GM13977 (cell line): ENCODE measurements around the gene SUSD4.
"Not testable (repeated sequence)": the region's sequence is repeated elsewhere in the genome, so short reads cannot be mapped to it uniquely, and the experiment has no call there.

Experiments
- DNase-seq: peaks from one replicate; pipeline ENCODE4 v3.0.0; 2012; ENCODE audit warnings: low spot score
- CTCF ChIP-seq: IDR thresholded peaks from 2 replicates; pipeline ENCODE4 v1.5.1; 2012; ENCODE audit warnings: mild to moderate bottlenecking, control low read depth; ENCODE audit not compliant: insufficient read depth; ENCODE audit errors: extremely low read depth, missing control alignments
- in situ Hi-C: fragments of 300-500 bp; cut with MboI; formaldehyde crosslinking; loops from one replicate; pipeline ENCODE4 v1.12.0; 2022; ENCODE audit warnings: low sequenced_read_pairs, low pct_unique_long_range_greater_than_20kb, mixed read lengths, inconsistent platforms; ENCODE audit not compliant: unreplicated experiment

SUSD4 gene

GRCh38 chr1:223253916-223254315 is 110.1 kb downstream of the SUSD4 start:
- in situ Hi-C loops: no loop called here
- no peak for DNase-seq
- no peak for TF ChIP-seq CTCF

- in situ Hi-C loops, DNase-seq: not testable (repeated sequence)
Measured at GRCh38 chr1:223251387-223251786, 112.6 kb downstream of the SUSD4 start.

GRCh38 chr1:223250632-223251015 is 113.4 kb downstream of the SUSD4 start:
- no peak for TF ChIP-seq CTCF
- DNase-seq: no peak
- in situ Hi-C loops: no loop called here

- TF ChIP-seq CTCF: no peak
- in situ Hi-C loops: no loop called here
- no peak for DNase-seq
Measured at GRCh38 chr1:223249854-223250631, 113.9 kb downstream of the SUSD4 start.

GRCh38 chr1:223248770-223249140 is 115.2 kb downstream of the SUSD4 start:
- DNase-seq: no peak
- no peak for TF ChIP-seq CTCF
- in situ Hi-C loops: no loop called here

- DNase-seq: no peak
- TF ChIP-seq CTCF: no peak
- in situ Hi-C loops: no loop called here
Measured at GRCh38 chr1:223248001-223248769, 115.8 kb downstream of the SUSD4 start.

GRCh38 chr1:223246476-223247112 is 117.4 kb downstream of the SUSD4 start:
- no peak for TF ChIP-seq CTCF
- in situ Hi-C loops: no loop called here
- no peak for DNase-seq
